ENCODE data around the gene GLI3. TPM values are rescaled to one million over a fixed set of nuclear protein-coding genes. Genes with fewer than 3 reads are reported as not detected.

The GLI3 gene
- total and polyA plus RNA-seq, 2 donors from 2014 or later: 0.92 to 11.1 TPM

GRCh38 chr7:42102301-42102700, 134.7 kb downstream of the GLI3 start:
- Histone ChIP-seq H3K9me3 (ENCODE audit: control insufficient read depth in 2 of 3, insufficient read depth in 1 of 3, low read length in 3 of 3) (no peaks in the 10 kb centered on the region), H3K4me3 (ENCODE audit: low read length in 3 of 3) (no peak overlapping the region), H3K36me3 (ENCODE audit: control insufficient read depth in 2 of 3, insufficient read depth in 3 of 3, low read length in 3 of 3) (no peaks in the 10 kb centered on the region), H3K9ac (ENCODE audit: low read length in 3 of 3) (no peak overlapping the region), H3K4me1 (ENCODE audit: control insufficient read depth in 2 of 3, insufficient read depth in 2 of 3, low read depth in 1 of 3, low read length in 3 of 3) (no peaks in the 10 kb centered on the region), H3K27me3 (ENCODE audit: control insufficient read depth, insufficient read depth, low read length) (no peaks in the 10 kb centered on the region), H3K27ac (ENCODE audit: low read depth in 2 of 2, low read length in 2 of 2) (no peak overlapping the region)
- TF ChIP-seq, protein P1, sequence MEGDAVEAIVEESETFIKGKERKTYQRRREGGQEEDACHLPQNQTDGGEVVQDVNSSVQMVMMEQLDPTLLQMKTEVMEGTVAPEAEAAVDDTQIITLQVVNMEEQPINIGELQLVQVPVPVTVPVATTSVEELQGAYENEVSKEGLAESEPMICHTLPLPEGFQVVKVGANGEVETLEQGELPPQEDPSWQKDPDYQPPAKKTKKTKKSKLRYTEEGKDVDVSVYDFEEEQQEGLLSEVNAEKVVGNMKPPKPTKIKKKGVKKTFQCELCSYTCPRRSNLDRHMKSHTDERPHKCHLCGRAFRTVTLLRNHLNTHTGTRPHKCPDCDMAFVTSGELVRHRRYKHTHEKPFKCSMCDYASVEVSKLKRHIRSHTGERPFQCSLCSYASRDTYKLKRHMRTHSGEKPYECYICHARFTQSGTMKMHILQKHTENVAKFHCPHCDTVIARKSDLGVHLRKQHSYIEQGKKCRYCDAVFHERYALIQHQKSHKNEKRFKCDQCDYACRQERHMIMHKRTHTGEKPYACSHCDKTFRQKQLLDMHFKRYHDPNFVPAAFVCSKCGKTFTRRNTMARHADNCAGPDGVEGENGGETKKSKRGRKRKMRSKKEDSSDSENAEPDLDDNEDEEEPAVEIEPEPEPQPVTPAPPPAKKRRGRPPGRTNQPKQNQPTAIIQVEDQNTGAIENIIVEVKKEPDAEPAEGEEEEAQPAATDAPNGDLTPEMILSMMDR (IDR thresholded peaks at IDR 0.05; ENCODE audit: borderline replicate concordance, extremely low read depth, insufficient read depth): no peak
- FAIRE-seq: no peak
- no peak for DNase-seq
- intact Hi-C loops (cut with DNase I): no loop called here

DNA sequence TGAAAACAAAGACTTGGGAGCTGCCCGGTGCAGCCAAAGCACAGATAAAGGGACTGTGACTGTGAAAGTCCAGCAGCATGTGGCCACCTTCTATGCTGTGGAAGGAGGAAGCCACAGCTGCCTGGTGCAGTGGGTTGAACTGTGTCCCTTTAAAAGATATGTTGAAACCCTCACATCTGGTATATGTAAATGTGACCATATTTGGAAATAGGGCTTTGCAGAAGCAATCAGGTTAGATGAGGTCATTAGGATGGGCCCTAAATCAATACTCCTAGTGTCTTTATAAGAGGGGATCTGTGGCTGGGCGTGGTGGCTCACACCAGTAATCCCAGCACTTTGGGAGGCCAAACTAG, 136.9 kb downstream of the GLI3 start:
- FAIRE-seq: no peak
- Histone ChIP-seq H3K9me3 (ENCODE audit: control insufficient read depth in 2 of 3, insufficient read depth in 1 of 3, low read length in 3 of 3) (no peaks in the 10 kb centered on the region), H3K27ac (ENCODE audit: low read depth in 2 of 2, low read length in 2 of 2) (no peak overlapping the region), H3K4me1 (ENCODE audit: control insufficient read depth in 2 of 3, insufficient read depth in 2 of 3, low read depth in 1 of 3, low read length in 3 of 3) (no peaks in the 10 kb centered on the region), H3K36me3 (ENCODE audit: control insufficient read depth in 2 of 3, insufficient read depth in 3 of 3, low read length in 3 of 3) (no peaks in the 10 kb centered on the region), H3K4me3 (ENCODE audit: low read length in 3 of 3) (no peak overlapping the region), H3K27me3 (ENCODE audit: control insufficient read depth, insufficient read depth, low read length) (no peaks in the 10 kb centered on the region), H3K9ac (ENCODE audit: low read length in 3 of 3) (no peak overlapping the region)
- TF ChIP-seq, protein P1 (IDR thresholded peaks at IDR 0.05; ENCODE audit: borderline replicate concordance, extremely low read depth, insufficient read depth): no peak
- DNase-seq: no peak
- intact Hi-C loops (cut with DNase I): no loop called here

DNA sequence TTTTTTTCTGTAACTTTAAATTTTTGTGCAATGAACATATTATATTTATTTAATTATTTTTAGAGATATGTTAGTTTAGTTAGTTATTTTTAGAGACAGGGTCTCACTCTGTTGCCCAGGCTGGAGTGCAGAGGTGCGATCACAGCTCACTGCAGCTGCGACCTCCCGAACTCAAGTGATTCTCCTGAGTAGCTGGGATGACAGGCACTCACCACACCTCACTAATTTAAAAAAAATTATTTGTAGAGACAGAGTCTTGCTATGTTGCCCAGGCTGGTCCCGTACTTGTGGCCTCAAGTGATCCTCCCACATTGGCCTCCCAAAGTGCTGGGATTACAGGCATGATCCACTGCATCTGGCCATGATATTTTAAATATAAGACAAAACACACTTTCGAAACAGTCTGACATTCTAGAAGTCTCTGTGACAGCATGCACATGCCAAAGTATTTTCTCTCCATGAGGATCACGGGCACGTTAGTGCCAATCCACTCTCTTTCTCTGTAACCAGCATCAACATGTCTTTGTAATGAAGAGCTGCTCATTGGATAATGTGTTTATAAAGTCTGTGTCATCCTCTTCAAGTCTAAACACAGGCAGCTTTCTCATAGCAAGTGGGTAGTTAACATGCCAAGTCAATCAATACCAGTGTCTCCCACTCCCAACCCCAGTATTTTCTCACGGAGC, 137.4 kb downstream of the GLI3 start:
- intact Hi-C loops (cut with DNase I): no loop called here
- Histone ChIP-seq H3K27me3 (ENCODE audit: control insufficient read depth, insufficient read depth, low read length) (no peaks in the 10 kb centered on the region), H3K4me1 (ENCODE audit: control insufficient read depth in 2 of 3, insufficient read depth in 2 of 3, low read depth in 1 of 3, low read length in 3 of 3) (no peaks in the 10 kb centered on the region), H3K36me3 (ENCODE audit: control insufficient read depth in 2 of 3, insufficient read depth in 3 of 3, low read length in 3 of 3) (no peaks in the 10 kb centered on the region), H3K9me3 (ENCODE audit: control insufficient read depth in 2 of 3, insufficient read depth in 1 of 3, low read length in 3 of 3) (no peaks in the 10 kb centered on the region), H3K9ac (ENCODE audit: low read length in 3 of 3) (no peak overlapping the region), H3K27ac (ENCODE audit: low read depth in 2 of 2, low read length in 2 of 2) (no peak overlapping the region), H3K4me3 (ENCODE audit: low read length in 3 of 3) (no peak overlapping the region)
- no peak for DNase-seq
- FAIRE-seq: no peak
- TF ChIP-seq, protein P1 (IDR thresholded peaks at IDR 0.05; ENCODE audit: borderline replicate concordance, extremely low read depth, insufficient read depth): no peak

GRCh38 chr7:42099066-42099465, 137.9 kb downstream of the GLI3 start:
- Histone ChIP-seq H3K27me3 (ENCODE audit: control insufficient read depth, insufficient read depth, low read length) (no peaks in the 10 kb centered on the region), H3K4me3 (ENCODE audit: low read length in 3 of 3) (no peak overlapping the region), H3K9ac (ENCODE audit: low read length in 3 of 3) (no peak overlapping the region), H3K36me3 (ENCODE audit: control insufficient read depth in 2 of 3, insufficient read depth in 3 of 3, low read length in 3 of 3) (no peaks in the 10 kb centered on the region), H3K27ac (ENCODE audit: low read depth in 2 of 2, low read length in 2 of 2) (no peak overlapping the region), H3K4me1 (ENCODE audit: control insufficient read depth in 2 of 3, insufficient read depth in 2 of 3, low read depth in 1 of 3, low read length in 3 of 3) (no peaks in the 10 kb centered on the region), H3K9me3 (ENCODE audit: control insufficient read depth in 2 of 3, insufficient read depth in 1 of 3, low read length in 3 of 3) (no peaks in the 10 kb centered on the region)
- intact Hi-C loops (cut with DNase I): no loop called here
- DNase-seq (no peak), FAIRE-seq (no peak)
- TF ChIP-seq, protein P1 (IDR thresholded peaks at IDR 0.05; ENCODE audit: borderline replicate concordance, extremely low read depth, insufficient read depth): no peak

All from kidney (tissue), 14 donors.